ENCODE results near the gene RASAL3.

The RASAL3 gene

DNA sequence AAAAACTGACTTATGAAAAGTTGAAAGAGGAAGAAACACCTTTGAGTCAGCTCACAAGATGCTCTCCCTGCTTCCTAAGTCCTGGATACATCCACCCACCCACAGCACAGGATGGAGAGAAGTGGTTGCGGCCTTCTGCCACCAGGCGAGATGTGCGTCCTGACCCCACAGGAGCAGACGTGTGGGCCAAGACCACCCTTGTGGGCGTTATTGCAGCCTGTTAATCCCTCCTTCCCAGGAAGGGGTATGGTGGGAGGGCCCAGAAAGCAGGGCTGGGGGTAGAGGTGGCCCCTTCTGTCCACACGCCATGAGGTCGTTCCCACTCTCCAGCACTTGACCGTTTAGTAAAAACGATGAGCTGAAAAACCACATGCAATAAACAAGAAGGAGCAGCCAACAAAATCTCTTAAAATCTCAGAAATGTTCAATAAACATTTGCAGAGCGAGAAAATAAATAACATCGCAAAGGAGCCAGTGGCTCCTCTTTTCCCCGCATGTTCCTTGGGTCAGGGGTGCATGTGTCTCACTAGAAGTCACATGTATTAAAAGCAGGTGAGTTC lies 43.1 kb downstream of the RASAL3 start:
- TF ChIP-seq, protein P1, sequence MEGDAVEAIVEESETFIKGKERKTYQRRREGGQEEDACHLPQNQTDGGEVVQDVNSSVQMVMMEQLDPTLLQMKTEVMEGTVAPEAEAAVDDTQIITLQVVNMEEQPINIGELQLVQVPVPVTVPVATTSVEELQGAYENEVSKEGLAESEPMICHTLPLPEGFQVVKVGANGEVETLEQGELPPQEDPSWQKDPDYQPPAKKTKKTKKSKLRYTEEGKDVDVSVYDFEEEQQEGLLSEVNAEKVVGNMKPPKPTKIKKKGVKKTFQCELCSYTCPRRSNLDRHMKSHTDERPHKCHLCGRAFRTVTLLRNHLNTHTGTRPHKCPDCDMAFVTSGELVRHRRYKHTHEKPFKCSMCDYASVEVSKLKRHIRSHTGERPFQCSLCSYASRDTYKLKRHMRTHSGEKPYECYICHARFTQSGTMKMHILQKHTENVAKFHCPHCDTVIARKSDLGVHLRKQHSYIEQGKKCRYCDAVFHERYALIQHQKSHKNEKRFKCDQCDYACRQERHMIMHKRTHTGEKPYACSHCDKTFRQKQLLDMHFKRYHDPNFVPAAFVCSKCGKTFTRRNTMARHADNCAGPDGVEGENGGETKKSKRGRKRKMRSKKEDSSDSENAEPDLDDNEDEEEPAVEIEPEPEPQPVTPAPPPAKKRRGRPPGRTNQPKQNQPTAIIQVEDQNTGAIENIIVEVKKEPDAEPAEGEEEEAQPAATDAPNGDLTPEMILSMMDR (conservative IDR thresholded peaks at IDR 0.05; ENCODE audit: low read length), result no peak
- no peak for TF ChIP-seq EZH2phosphoT487 (IDR thresholded peaks at IDR 0.05; ENCODE audit: borderline replicate concordance)
- H3K4me2 ChIP-seq (ENCODE audit: low read depth, low read length, poor library complexity, severe bottlenecking), result no peak overlapping the region
- no peaks in the 10 kb centered on the region for H3F3A ChIP-seq (ENCODE audit: low read depth)
- H4K20me1 ChIP-seq (ENCODE audit: insufficient read depth, low read length, poor library complexity, severe bottlenecking), result peaks cover 24% of the 10 kb centered on the region
- H2AFZ ChIP-seq (ENCODE audit: low read length), result no peak overlapping the region
- no peaks in the 10 kb centered on the region for H3K9me2 ChIP-seq (replicated peaks; ENCODE audit: low read depth, low read length)
- H3K9ac ChIP-seq (ENCODE audit: low read depth, low read length, poor library complexity, severe bottlenecking), result no peak overlapping the region
- peaks cover 4% of the 10 kb centered on the region for H3K27me3 ChIP-seq (ENCODE audit: insufficient read depth, low read length, poor library complexity, severe bottlenecking)
- peaks cover 19% of the 10 kb centered on the region for H3K4me1 ChIP-seq (ENCODE audit: insufficient read depth, low read length, poor library complexity, severe bottlenecking)
- H3K9me3 ChIP-seq (ENCODE audit: insufficient read depth, low read depth, low read length), result no peaks in the 10 kb centered on the region
- peaks cover 41% of the 10 kb centered on the region; the same call in 1 of the 2 replicates for H3K36me3 ChIP-seq (ENCODE audit: insufficient read depth, low read length)
- H3K4me3 ChIP-seq (ENCODE audit: low read length, poor library complexity, severe bottlenecking), result no peak overlapping the region
- H3K79me2 ChIP-seq (ENCODE audit: insufficient read depth, low read length), result peaks cover 25% of the 10 kb centered on the region

DNA sequence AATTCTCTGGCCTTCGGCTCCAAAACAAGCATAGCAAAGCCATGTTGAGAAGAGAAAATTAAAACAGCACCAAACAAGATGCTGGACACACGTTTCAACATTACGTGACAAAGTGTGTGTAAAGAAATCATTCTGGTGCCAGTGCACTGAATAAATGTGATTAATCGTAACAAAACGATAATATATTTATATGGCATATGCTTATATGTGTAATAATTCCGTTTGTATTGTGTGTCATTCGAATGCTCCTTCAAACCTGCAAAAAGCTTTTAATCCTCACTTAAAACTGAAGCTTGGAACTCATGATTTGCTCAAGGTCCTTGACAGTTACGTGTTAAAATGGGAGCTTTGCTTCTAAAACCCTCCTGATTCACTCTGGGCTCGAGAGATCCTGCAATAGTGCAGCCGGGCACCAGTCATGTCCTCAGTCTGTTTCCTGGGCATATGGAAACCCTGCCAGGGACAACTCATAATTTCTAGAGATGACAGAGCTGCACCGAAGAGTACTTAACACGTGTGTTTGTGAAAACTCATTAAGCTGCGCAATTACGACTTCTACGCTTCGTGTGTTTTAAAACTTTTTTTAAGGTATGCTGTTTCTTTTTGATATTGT lies 44.8 kb downstream of the RASAL3 start:
- peaks cover 36% of the 10 kb centered on the region for H4K20me1 ChIP-seq (ENCODE audit: insufficient read depth, low read length, poor library complexity, severe bottlenecking)
- H3K27me3 ChIP-seq (ENCODE audit: insufficient read depth, low read length, poor library complexity, severe bottlenecking), result peaks cover 4% of the 10 kb centered on the region
- H3K9me2 ChIP-seq (replicated peaks; ENCODE audit: low read depth, low read length), result no peaks in the 10 kb centered on the region
- TF ChIP-seq EZH2phosphoT487 (IDR thresholded peaks at IDR 0.05; ENCODE audit: borderline replicate concordance), result no peak
- TF ChIP-seq, protein P1 (conservative IDR thresholded peaks at IDR 0.05; ENCODE audit: low read length), result no peak; the same call in none of the 2 replicates
- peaks cover 28% of the 10 kb centered on the region for H3K4me1 ChIP-seq (ENCODE audit: insufficient read depth, low read length, poor library complexity, severe bottlenecking)
- H3F3A ChIP-seq (ENCODE audit: low read depth), result no peaks in the 10 kb centered on the region
- peaks cover 42% of the 10 kb centered on the region for H3K79me2 ChIP-seq (ENCODE audit: insufficient read depth, low read length)
- H2AFZ ChIP-seq (ENCODE audit: low read length), result no peak overlapping the region
- no peaks in the 10 kb centered on the region for H3K9me3 ChIP-seq (ENCODE audit: insufficient read depth, low read depth, low read length)
- peaks cover 27% of the 10 kb centered on the region; the same call in 1 of the 2 replicates for H3K36me3 ChIP-seq (ENCODE audit: insufficient read depth, low read length)
- no peak overlapping the region for H3K4me3 ChIP-seq (ENCODE audit: low read length, poor library complexity, severe bottlenecking)
- no peak overlapping the region for H3K4me2 ChIP-seq (ENCODE audit: low read depth, low read length, poor library complexity, severe bottlenecking)
- no peak overlapping the region for H3K9ac ChIP-seq (ENCODE audit: low read depth, low read length, poor library complexity, severe bottlenecking)

DNA sequence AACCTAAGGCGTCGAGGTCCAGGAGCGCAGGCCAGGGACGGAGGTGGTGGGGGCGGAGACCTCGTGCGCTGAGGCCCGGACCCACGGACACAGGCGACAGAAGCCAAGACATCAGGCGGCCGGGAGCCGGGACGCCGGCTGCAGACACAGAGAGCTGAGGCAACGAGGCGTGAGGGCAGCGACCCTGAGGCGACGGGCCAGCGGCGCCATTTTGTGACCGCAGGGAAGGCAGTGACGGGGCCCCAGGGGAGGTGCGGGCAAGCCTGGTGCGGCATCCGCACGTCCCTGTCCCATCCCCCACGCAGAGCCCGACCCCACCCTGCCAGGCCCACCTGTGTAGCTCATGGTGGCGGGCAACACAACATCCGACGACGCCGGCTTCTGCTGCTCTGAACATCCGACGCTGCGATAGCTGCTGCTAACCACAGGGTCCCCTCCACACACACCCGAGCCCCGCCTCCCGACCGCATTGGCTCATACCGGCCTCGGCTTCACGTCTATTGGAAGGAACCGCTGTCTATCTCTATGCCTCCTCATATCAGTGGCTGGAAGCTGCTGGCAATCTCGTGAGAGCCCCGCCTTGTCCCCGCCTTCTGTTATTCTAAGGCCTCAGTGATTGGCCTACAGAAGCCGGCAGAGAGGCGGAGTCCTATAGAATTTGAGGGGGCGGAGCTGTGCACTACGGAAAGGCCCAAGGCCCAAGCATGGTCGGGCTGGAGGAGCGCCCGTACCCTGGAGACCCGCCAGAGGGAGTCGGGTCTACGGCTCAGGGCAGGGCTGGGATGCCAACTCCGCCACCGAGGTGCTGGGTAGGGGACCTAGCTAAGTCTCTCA lies 45.5 kb downstream of the RASAL3 start, which contains the start of gene AKAP8L:
TSS of gene AKAP8L (minus strand) at position 410 of the 834 bp plus-strand sequence. CDS start at position 345, 65 bp downstream.
- Histone ChIP-seq H3F3A (ENCODE audit: low read depth) (no peaks in the 10 kb centered on the region), H4K20me1 (ENCODE audit: insufficient read depth, low read length, poor library complexity, severe bottlenecking) (peaks cover 42% of the 10 kb centered on the region), H3K4me3 (ENCODE audit: low read length, poor library complexity, severe bottlenecking) (peak within 1 kb of the TSS; percentile 99), H3K9ac (ENCODE audit: low read depth, low read length, poor library complexity, severe bottlenecking) (peak within 1 kb of the TSS; percentile 98), H2AFZ (ENCODE audit: low read length) (peak within 1 kb of the TSS; percentile 50; the same call in 1 of the 2 replicates), H3K36me3 (ENCODE audit: insufficient read depth, low read length) (peaks cover 19% of the 10 kb centered on the region; the same call in 1 of the 2 replicates), H3K9me2 (replicated peaks; ENCODE audit: low read depth, low read length) (no peaks in the 10 kb centered on the region), H3K79me2 (ENCODE audit: insufficient read depth, low read length) (peaks cover 49% of the 10 kb centered on the region), H3K9me3 (ENCODE audit: insufficient read depth, low read depth, low read length) (no peaks in the 10 kb centered on the region), H3K4me1 (ENCODE audit: insufficient read depth, low read length, poor library complexity, severe bottlenecking) (peaks cover 28% of the 10 kb centered on the region), H3K27me3 (ENCODE audit: insufficient read depth, low read length, poor library complexity, severe bottlenecking) (peaks cover 4% of the 10 kb centered on the region), H3K4me2 (ENCODE audit: low read depth, low read length, poor library complexity, severe bottlenecking) (peak within 1 kb of the TSS; percentile 97)
- TF ChIP-seq EZH2phosphoT487 (IDR thresholded peaks at IDR 0.05; ENCODE audit: borderline replicate concordance), result no peak
- TF ChIP-seq, protein P1 (conservative IDR thresholded peaks at IDR 0.05; ENCODE audit: low read length), result peak; percentile 85
